GM12878 (cell line): ENCODE results near the gene ERC2. TPM values are rescaled to one million over a fixed set of nuclear protein-coding genes. Genes with fewer than 3 reads are reported as not detected.

Source experiments
- ATAC-seq: fragments of 200-7000 bp; cut with Tn5 transposase; 3 replicates; pipeline ENCODE4 v1.9.1; 2020; ENCODE audit warnings: mild to moderate bottlenecking, moderate library complexity
- BruUV-seq: library from RNA; stranded (reverse); fragments of 400-500 nt; replicated peaks from 2 replicates; lab custom pipeline; 2021; lab: Mats Ljungman, UMichigan
- CTCF ChIA-PET: fragments of 300-600 bp; sonication (Branson Sonifier 250); formaldehyde crosslinking; extraction: SDS; loops from one replicate; lab custom pipeline; 2021; ENCODE audit warnings: inconsistent platforms; lab: Yijun Ruan, JAX
- POLR2A ChIA-PET: fragments of 350-600 bp; formaldehyde crosslinking; extraction: SDS; loops from one replicate; lab custom pipeline; 2021; ENCODE audit warnings: inconsistent platforms; lab: Charles Lee
- RAD21 ChIA-PET: fragments of 300-600 bp; sonication (Branson Sonifier 250); formaldehyde crosslinking; loops from one replicate; lab custom pipeline; 2023; ENCODE audit warnings: antibody characterized with exemption; ENCODE audit not compliant: unreplicated experiment; lab: Charles Lee
- SMC1A ChIA-PET: fragments of 300-600 bp; sonication (Branson Sonifier 250); formaldehyde crosslinking; loops from one replicate; lab custom pipeline; 2023; ENCODE audit not compliant: unreplicated experiment, uncharacterized antibody; lab: Charles Lee
- DNase-seq: peaks from one replicate; pipeline ENCODE4 v3.0.0-alpha.2; 2011; ENCODE audit warnings: low read depth, low spot score
- FAIRE-seq: peaks from 3 replicates; lab custom pipeline; 2011; peaks lifted over from hg19 to GRCh38; lab: Jason Lieb, UNC
- H2AFZ ChIP-seq: 2 replicates; pipeline ENCODE4 v1.6.0; 2011; ENCODE audit warnings: low read depth, low read length, control low read depth; ENCODE audit not compliant: control insufficient read depth
- H3K27ac ChIP-seq: 2 replicates; pipeline ENCODE4 v1.5.1; 2011; ENCODE audit warnings: control low read depth; ENCODE audit not compliant: control insufficient read depth, insufficient read depth
- H3K27me3 ChIP-seq, 2 experiments: replicated peaks in 1 of 2; 2 replicates each; pipeline versions ENCODE4 v1.6.0 to v1.6.1; 2011; ENCODE audit warnings: low read length in 1 of 2; ENCODE audit not compliant: control insufficient read depth in 2 of 2, insufficient read depth in 2 of 2
- H3K36me3 ChIP-seq, 2 experiments: 2 replicates each; pipeline ENCODE4 v1.5.1; 2011; ENCODE audit warnings: low read length in 1 of 2; ENCODE audit not compliant: control insufficient read depth in 2 of 2, insufficient read depth in 2 of 2
- H3K4me1 ChIP-seq: 2 replicates; pipeline ENCODE4 v1.6.1; 2011; ENCODE audit warnings: mild to moderate bottlenecking, low read length, moderate library complexity, mixed read lengths; ENCODE audit not compliant: control insufficient read depth, insufficient read depth
- H3K4me2 ChIP-seq: 2 replicates; pipeline ENCODE4 v1.6.0; 2011; ENCODE audit warnings: control low read depth; ENCODE audit not compliant: control insufficient read depth, insufficient read depth
- H3K4me3 ChIP-seq: fragments of 200-600 bp; sonication (generic); 2 replicates; pipeline ENCODE4 v1.5.1; 2016
- H3K79me2 ChIP-seq: 2 replicates; pipeline ENCODE4 v1.6.0; 2011; ENCODE audit warnings: low read length; ENCODE audit not compliant: control insufficient read depth, insufficient read depth
- H3K9ac ChIP-seq: 2 replicates; pipeline ENCODE4 v1.8.0; 2011; ENCODE audit warnings: low read length, control low read depth, mixed read lengths; ENCODE audit not compliant: control insufficient read depth, insufficient read depth
- H3K9me3 ChIP-seq: replicated peaks from 3 replicates; pipeline ENCODE4 v1.5.1; 2011; ENCODE audit warnings: mild to moderate bottlenecking, low read length; ENCODE audit not compliant: control insufficient read depth, insufficient read depth
- H4K20me1 ChIP-seq: 2 replicates; pipeline ENCODE4 v1.6.0; 2011; ENCODE audit not compliant: control insufficient read depth, insufficient read depth
- BMI1 ChIP-seq: fragments of 450-650 bp; IDR thresholded peaks from 2 replicates; pipeline ENCODE4 v1.6.1; 2016; ENCODE audit warnings: mild to moderate bottlenecking, moderate library complexity, borderline replicate concordance
- CEBPB ChIP-seq, 2 experiments: fragments of 150-350 bp in 1 of 2; IDR thresholded peaks; 2 replicates each; pipeline ENCODE4 v1.6.1; 2012 to 2014; ENCODE audit warnings: low read depth in 2 of 2, low read length in 2 of 2, borderline replicate concordance in 1 of 2, inconsistent platforms in 1 of 2
- E4F1 ChIP-seq: fragments of 450-650 bp; IDR thresholded peaks from 2 replicates; pipeline ENCODE4 v1.6.1; 2018; ENCODE audit warnings: borderline replicate concordance, mild to moderate bottlenecking; ENCODE audit not compliant: partially characterized antibody
- ESRRA ChIP-seq: IDR thresholded peaks from 2 replicates; pipeline ENCODE4 v1.6.1; 2012; ENCODE audit warnings: mild to moderate bottlenecking, low read length, improper control_type of control experiment
- ETV6 ChIP-seq, 2 experiments: fragments of 450-650 bp in 1 of 2; IDR thresholded peaks in 1 of 2; conservative IDR thresholded peaks in 1 of 2; 2 replicates each; pipeline ENCODE4 v1.6.1; 2014; ENCODE audit warnings: antibody characterized with exemption in 1 of 2, borderline replicate concordance in 1 of 2, low read depth in 1 of 2, mild to moderate bottlenecking in 1 of 2, moderate library complexity in 1 of 2
- IKZF1 ChIP-seq: fragments of 450-650 bp; conservative IDR thresholded peaks from 2 replicates; pipeline ENCODE4 v1.6.1; 2017; ENCODE audit warnings: antibody characterized with exemption, mild to moderate bottlenecking
- KLF5 ChIP-seq: fragments of 450-650 bp; IDR thresholded peaks from 2 replicates; pipeline ENCODE4 v1.6.1; 2014; ENCODE audit warnings: mild to moderate bottlenecking; ENCODE audit not compliant: partially characterized antibody
- MAX ChIP-seq: IDR thresholded peaks from 2 replicates; pipeline ENCODE4 v1.6.1; 2012; ENCODE audit warnings: low read depth, low read length, improper control_type of control experiment
- MEF2B ChIP-seq: fragments of 450-650 bp; IDR thresholded peaks from 2 replicates; pipeline ENCODE4 v1.6.1; 2018; ENCODE audit warnings: mild to moderate bottlenecking, moderate library complexity; ENCODE audit not compliant: partially characterized antibody, poor library complexity, severe bottlenecking
- MTA2 ChIP-seq: fragments of 450-650 bp; IDR thresholded peaks from 2 replicates; pipeline ENCODE4 v1.6.1; 2016; ENCODE audit warnings: low read depth, mild to moderate bottlenecking, moderate library complexity
- STAT1 ChIP-seq: fragments of 450-650 bp; conservative IDR thresholded peaks from 2 replicates; pipeline ENCODE4 v1.6.1; 2014; ENCODE audit warnings: antibody characterized with exemption, mild to moderate bottlenecking
- TBL1XR1 ChIP-seq: IDR thresholded peaks from 2 replicates; pipeline ENCODE4 v1.6.1; 2012; ENCODE audit warnings: low read depth, low read length, improper control_type of control experiment
- USF2 ChIP-seq: IDR thresholded peaks from 2 replicates; pipeline ENCODE4 v1.6.1; 2011; ENCODE audit warnings: low read depth, low read length, improper control_type of control experiment, borderline replicate concordance
- ZBED1 ChIP-seq: IDR thresholded peaks from 2 replicates; pipeline ENCODE4 v1.6.1; 2016; ENCODE audit warnings: borderline replicate concordance
- ZSCAN29 ChIP-seq: fragments of 450-650 bp; IDR thresholded peaks from 2 replicates; pipeline ENCODE4 v1.6.1; 2017; ENCODE audit warnings: mild to moderate bottlenecking, moderate library complexity
- WGBS: methylation state at CpG from one replicate; pipeline ENCODE4 v1.1.6; 2016; ENCODE audit warnings: low lambda C conversion rate; ENCODE audit not compliant: insufficient replicate concordance, insufficient coverage; ENCODE audit errors: missing lambda C conversion rate; 5-methylcytosine and 5-hydroxymethylcytosine counted together
- in situ Hi-C: fragments of 300-500 bp; cut with MboI; formaldehyde crosslinking; loops from 9 replicates; pipeline ENCODE4 v1.14.3; 2018; ENCODE audit warnings: mixed read lengths
- intact Hi-C: fragments of 100-400 bp; cut with micrococcal nuclease; formaldehyde crosslinking; loops from one replicate; pipeline ENCODE4 v1.14.2; 2022; ENCODE audit not compliant: unreplicated experiment
- polyA plus RNA-seq, 11 experiments: library from polyadenylated mRNA; depleted of rRNA in 4 of 11; unstranded in 6 of 11; stranded (reverse) in 5 of 11; fragments of >200 nt; fragmentation: Nextera tagmentation in 4 of 11; fragmentation: Illumina TruSeq in 1 of 11; extraction: Ambion mirVana in 4 of 11; extraction: Trizol in 1 of 11; gene quantifications; 1 replicate in 1 of 11; 2 replicates in 10 of 11; pipeline versions ENCODE4 v1.2.1 to v1.2.3, GENCODE V29; 2011 to 2016; ENCODE audit warnings: inconsistent platforms in 2 of 11, missing spikeins in 2 of 11, low read depth in 1 of 11
- total RNA-seq, 4 experiments: library from RNA; depleted of rRNA in 3 of 4; stranded (reverse); fragments of >200 nt in 3 of 4; fragmentation: Illumina TruSeq in 1 of 4; extraction: Trizol in 1 of 4; gene quantifications; 2 replicates each; pipeline versions ENCODE4 v1.2.1 to v1.2.3, GENCODE V29; 2013 to 2021

Gene ERC2
- total and polyA plus RNA-seq, 10 of the 15 experiments (the other 5 are each of a cell fraction or from before 2014, with no cell fraction given) = 0.06 to 1.4 (median 0.12) TPM; not detected in 3

- ATAC-seq = no peak
Measured at GRCh38 chr3:55906896-55907295, 561.4 kb downstream of the ERC2 start.

GRCh38 chr3:55904716-55905115 lies 563.6 kb downstream of the ERC2 start:
- Histone ChIP-seq H3K79me2 (no peaks in the 10 kb centered on the region), H3K4me3 (no peak overlapping the region), H3K4me2 (no peak overlapping the region), H3K9ac (no peak overlapping the region), H4K20me1 (no peaks in the 10 kb centered on the region), H2AFZ (no peak overlapping the region), H3K4me1 (no peaks in the 10 kb centered on the region), H3K9me3 (no peaks in the 10 kb centered on the region), H3K27ac (no peak overlapping the region), H3K27me3 (no peaks in the 10 kb centered on the region; a peak in 1 of 4 replicates), H3K36me3 (no peaks in the 10 kb centered on the region)
- no peak for ATAC-seq
- in situ Hi-C loops = no loop called here
- SMC1A ChIA-PET = no interaction called here
- no peak for DNase-seq
- intact Hi-C loops = no loop called here
- 23% methylated on average over 6 of the region's 6 CpGs for WGBS
- no peak for FAIRE-seq
- no TSS peak for BruUV-seq
- CTCF ChIA-PET = no interaction called here
- POLR2A ChIA-PET = no interaction called here
- RAD21 ChIA-PET = no interaction called here
- TF ChIP-seq KLF5 (no peak), ETV6 (conservative IDR thresholded peaks at IDR 0.05 in 1 of 2, IDR thresholded peaks at IDR 0.05 in 1 of 2; ENCODE audit: borderline replicate concordance in 1 of 2, low read depth in 1 of 2) (no peak), E4F1 (no peak), TBL1XR1 (no peak), MEF2B (no peak), MTA2 (no peak), IKZF1 (no peak), USF2 (no peak), BMI1 (no peak), ESRRA (no peak), ZSCAN29 (no peak), CEBPB (IDR thresholded peaks at IDR 0.05; ENCODE audit: borderline replicate concordance in 1 of 2, low read depth in 2 of 2, low read length in 2 of 2) (no peak), MAX (no peak)

More at GRCh38 chr3:55906896-55907295, 561.4 kb downstream of the ERC2 start:
- in situ Hi-C loops (no loop called here), intact Hi-C loops (no loop called here)
- no peak overlapping the region for H3K27ac ChIP-seq
- H3K9me3 ChIP-seq = no peaks in the 10 kb centered on the region
- DNase-seq (no peak), FAIRE-seq (no peak)
- H3K4me2 ChIP-seq = no peak overlapping the region
- ChIA-PET SMC1A (no interaction called here), RAD21 (no interaction called here), CTCF (no interaction called here), POLR2A (no interaction called here)
- no peaks in the 10 kb centered on the region for H3K79me2 ChIP-seq
- no peak overlapping the region for H2AFZ ChIP-seq
- H3K4me3 ChIP-seq = no peak overlapping the region
- H3K4me1 ChIP-seq = no peaks in the 10 kb centered on the region
- 49% methylated on average over 3 of the region's 3 CpGs for WGBS
- TF ChIP-seq STAT1 (no peak), ZBED1 (no peak)
- no peaks in the 10 kb centered on the region for H4K20me1 ChIP-seq
- no peak overlapping the region for H3K9ac ChIP-seq
- H3K27me3 ChIP-seq = no peaks in the 10 kb centered on the region; a peak in 1 of 4 replicates
- BruUV-seq = no TSS peak
- no peaks in the 10 kb centered on the region for H3K36me3 ChIP-seq
